PC-9 (cell line): ENCODE results near the gene RRAGC.

Source experiments
- EZH2 ChIP-seq: fragments of 200-600 bp; sonication (generic); IDR thresholded peaks from 2 replicates; pipeline ENCODE4 v1.8.0; 2017; ENCODE audit warnings: antibody characterized with exemption, low read depth
- TF ChIP-seq, protein P1 (sequence below): fragments of 200-600 bp; sonication (generic); conservative IDR thresholded peaks from 2 replicates; pipeline ENCODE4 v1.6.1; 2017; ENCODE audit warnings: mixed run types, antibody characterized with exemption, mild to moderate bottlenecking, moderate library complexity

DNA sequence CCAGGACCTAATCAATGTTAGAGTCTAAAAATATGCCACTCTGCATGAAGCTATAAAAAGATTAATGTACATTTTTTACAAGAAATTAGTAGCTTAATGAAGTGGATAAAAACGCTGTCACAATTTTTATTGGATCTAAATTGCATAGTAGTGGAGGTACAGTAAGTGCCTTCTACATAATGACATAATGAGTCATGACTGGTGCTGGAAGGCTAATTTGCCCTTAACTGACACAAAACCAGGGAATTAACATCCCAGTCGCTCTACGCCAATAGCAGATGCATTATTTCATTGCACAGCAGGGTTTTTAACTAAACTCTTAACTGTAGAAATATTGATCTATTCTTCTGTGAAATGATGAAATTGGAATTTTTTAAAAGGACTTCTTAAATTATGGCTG lies 33.3 kb downstream of the RRAGC start:
- TF ChIP-seq, protein P1, sequence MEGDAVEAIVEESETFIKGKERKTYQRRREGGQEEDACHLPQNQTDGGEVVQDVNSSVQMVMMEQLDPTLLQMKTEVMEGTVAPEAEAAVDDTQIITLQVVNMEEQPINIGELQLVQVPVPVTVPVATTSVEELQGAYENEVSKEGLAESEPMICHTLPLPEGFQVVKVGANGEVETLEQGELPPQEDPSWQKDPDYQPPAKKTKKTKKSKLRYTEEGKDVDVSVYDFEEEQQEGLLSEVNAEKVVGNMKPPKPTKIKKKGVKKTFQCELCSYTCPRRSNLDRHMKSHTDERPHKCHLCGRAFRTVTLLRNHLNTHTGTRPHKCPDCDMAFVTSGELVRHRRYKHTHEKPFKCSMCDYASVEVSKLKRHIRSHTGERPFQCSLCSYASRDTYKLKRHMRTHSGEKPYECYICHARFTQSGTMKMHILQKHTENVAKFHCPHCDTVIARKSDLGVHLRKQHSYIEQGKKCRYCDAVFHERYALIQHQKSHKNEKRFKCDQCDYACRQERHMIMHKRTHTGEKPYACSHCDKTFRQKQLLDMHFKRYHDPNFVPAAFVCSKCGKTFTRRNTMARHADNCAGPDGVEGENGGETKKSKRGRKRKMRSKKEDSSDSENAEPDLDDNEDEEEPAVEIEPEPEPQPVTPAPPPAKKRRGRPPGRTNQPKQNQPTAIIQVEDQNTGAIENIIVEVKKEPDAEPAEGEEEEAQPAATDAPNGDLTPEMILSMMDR = no peak
- TF ChIP-seq EZH2 = no peak
